Epithelial cell of esophagus (primary cell): ENCODE data around the gene ATP6V0D1.

Experiments
- DNase-seq: peaks from one replicate; pipeline ENCODE4 v3.0.0; 2010; ENCODE audit warnings: low read depth
- H3K4me3 ChIP-seq: 2 replicates; pipeline ENCODE4 v1.5.1; 2011; ENCODE audit warnings: mild to moderate bottlenecking, low read length, control low read depth
- TF ChIP-seq, protein P1 (sequence below): IDR thresholded peaks from 2 replicates; pipeline ENCODE4 v1.5.1; 2011; ENCODE audit warnings: low read depth, mild to moderate bottlenecking, low read length, control low read depth, inconsistent platforms; ENCODE audit not compliant: insufficient read depth; ENCODE audit errors: missing control alignments

The ATP6V0D1 gene

DNA sequence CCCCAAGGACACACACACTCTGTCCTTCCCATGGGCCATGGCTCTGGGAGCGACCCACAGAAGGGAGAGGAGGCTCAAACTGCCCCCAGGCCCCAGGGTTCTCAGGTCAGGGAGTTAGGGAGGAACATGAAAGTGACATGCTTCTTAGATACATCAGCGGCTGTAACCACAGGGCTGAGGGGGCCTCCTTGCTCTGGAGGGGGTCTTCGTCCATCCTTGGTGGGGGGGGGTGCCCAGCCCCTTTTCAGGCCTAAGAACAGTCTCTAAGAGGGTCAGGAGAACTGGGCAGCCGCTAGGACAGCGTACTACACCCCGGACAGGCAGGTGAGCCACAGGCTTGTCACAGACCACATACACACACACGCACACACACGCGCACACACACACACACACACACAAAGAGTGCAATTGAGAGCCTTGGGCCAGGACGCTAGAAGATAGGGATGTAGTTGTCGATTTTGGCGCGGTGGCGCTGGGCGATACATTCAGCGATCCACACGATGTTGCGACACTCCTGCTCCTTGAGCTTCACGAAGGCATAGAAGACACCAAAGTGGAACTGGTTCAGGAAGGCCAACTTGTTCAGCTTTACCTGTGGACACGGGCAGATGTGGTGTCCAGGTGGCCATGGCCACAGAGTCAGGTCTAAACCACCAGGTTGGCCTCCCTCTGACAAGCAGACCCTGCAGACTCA, 42.7 kb downstream of the ATP6V0D1 start:
- TF ChIP-seq, protein P1, sequence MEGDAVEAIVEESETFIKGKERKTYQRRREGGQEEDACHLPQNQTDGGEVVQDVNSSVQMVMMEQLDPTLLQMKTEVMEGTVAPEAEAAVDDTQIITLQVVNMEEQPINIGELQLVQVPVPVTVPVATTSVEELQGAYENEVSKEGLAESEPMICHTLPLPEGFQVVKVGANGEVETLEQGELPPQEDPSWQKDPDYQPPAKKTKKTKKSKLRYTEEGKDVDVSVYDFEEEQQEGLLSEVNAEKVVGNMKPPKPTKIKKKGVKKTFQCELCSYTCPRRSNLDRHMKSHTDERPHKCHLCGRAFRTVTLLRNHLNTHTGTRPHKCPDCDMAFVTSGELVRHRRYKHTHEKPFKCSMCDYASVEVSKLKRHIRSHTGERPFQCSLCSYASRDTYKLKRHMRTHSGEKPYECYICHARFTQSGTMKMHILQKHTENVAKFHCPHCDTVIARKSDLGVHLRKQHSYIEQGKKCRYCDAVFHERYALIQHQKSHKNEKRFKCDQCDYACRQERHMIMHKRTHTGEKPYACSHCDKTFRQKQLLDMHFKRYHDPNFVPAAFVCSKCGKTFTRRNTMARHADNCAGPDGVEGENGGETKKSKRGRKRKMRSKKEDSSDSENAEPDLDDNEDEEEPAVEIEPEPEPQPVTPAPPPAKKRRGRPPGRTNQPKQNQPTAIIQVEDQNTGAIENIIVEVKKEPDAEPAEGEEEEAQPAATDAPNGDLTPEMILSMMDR = no peak
- DNase-seq = no peak
- no peak overlapping the region for H3K4me3 ChIP-seq

DNA sequence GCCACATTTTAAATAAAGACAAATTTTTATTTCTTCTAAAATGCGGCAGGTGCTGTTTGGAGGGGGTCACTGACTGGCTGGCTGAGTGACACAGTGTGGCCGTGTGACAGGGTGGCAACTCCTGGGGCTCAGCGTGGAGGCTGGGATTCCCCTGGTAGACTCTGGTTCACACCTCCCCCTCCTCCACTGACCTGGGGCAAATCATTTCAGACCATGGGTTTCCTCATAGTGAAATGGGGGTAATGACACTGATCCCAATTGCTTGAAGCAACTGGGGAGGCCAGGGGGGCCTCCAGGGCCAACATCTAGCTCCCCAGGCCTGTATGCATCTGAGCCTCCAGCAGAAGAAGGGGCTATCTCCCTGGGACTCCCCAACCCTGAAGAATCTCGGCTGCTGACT, 43.4 kb downstream of the ATP6V0D1 start:
- no peak for DNase-seq
- H3K4me3 ChIP-seq = no peak overlapping the region
- TF ChIP-seq, protein P1 = no peak

DNA sequence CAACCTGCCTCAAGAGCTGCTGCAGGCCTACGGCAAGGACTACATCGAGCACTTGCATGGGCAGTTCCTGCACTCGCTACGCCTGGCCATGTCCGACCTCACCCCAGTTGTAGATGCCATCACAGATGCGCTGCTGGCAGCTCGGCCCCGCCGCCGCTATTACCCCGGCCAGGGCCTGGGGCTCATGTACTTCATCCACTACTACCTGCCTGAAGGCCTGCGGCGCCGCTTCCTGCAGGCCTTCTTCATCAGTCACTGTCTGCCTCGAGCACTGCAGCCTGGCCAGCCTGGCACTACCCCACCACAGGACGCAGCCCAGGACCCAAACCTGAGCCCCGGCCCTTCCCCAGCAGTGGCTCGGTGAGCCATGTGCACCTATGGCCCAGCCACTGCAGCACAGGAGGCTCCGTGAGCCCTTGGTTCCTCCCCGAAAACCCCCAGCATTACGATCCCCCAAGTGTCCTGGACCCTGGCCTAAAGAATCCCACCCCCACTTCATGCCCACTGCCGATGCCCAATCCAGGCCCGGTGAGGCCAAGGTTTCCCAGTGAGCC, 44.2 kb downstream of the ATP6V0D1 start:
- no peak for DNase-seq
- no peak overlapping the region for H3K4me3 ChIP-seq
- TF ChIP-seq, protein P1 = no peak

DNA sequence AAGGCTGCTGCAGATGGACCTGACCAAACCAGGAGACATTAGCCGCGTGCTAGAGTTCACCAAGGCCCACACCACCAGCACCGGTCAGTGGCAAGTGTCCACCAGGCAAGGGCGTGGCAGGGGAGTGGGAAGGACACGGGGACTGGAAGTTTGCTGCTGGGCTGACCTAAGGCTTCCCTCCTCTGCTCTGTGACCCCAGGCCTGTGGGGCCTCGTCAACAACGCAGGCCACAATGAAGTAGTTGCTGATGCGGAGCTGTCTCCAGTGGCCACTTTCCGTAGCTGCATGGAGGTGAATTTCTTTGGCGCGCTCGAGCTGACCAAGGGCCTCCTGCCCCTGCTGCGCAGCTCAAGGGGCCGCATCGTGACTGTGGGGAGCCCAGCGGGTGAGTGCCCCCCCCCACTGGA, 45.2 kb downstream of the ATP6V0D1 start:
- DNase-seq = no peak
- no peak overlapping the region for H3K4me3 ChIP-seq

DNA sequence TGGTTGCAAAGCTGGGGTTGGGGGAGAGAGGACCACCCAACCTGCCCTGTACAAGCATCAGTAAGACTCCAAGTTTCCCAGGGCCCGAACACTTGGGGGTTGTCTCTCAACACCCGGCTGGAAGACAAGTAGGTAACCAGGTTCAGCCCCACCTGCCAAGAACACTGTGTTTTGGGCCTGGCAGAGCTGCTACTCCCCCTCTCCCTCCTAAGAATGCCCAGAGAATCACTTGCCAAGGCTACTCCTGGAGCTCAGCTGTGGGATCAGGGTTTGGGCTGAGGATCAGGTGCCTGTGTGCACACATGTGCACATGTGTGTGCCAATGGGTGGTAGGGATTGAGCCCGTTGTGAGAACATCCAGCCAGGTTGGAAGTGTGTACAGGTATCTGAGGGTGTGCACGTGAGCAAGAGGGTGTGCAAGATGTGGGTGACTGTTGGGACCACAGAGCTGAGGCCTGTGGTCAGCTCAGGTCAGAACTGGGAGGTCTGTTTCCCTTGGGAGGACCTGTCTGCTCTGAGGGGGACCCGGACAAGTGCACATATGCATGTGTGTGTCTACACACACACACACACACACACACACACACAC, 47.7 kb downstream of the ATP6V0D1 start:
- TF ChIP-seq, protein P1 = no peak
- H3K4me3 ChIP-seq = no peak overlapping the region
- DNase-seq = no peak

More for the DNA sequence above, 45.2 kb downstream of the ATP6V0D1 start:
- TF ChIP-seq, protein P1 = no peak

DNA sequence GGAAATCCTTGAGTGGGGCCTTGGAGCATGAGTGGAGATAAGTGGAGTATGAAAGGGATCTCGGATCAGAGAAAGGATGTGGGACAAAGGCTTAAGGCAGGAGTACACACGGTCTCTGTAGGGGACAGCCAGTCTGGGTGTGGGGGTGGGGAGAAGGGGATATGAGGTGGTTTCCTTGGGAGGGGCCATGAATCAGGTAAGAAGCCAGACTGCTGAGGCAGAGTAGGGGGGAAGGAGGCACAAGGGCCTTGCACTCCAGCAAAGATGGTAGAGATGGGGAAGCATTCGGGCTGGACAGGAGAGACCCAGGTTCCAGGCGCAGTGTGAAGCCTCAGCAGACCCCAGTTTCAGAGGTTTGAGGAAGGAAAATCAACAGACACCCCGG, 48.5 kb downstream of the ATP6V0D1 start:
- no peak overlapping the region for H3K4me3 ChIP-seq
- DNase-seq = no peak
- TF ChIP-seq, protein P1 = no peak
